ENCODE results near the gene TRPM3. TPM values are rescaled to one million over a fixed set of nuclear protein-coding genes. Genes with fewer than 3 reads are reported as not detected.

The TRPM3 gene
- total RNA-seq, 1 experiment from 2014 or later = not detected

- no peak overlapping the region for H3K27ac Mint-ChIP-seq (ENCODE audit: unreplicated experiment)
- CTCF ChIA-PET = no interaction called here
- peaks cover 3% of the 10 kb centered on the region for H3K27me3 Mint-ChIP-seq (ENCODE audit: insufficient read depth, unreplicated experiment)
- no peak for DNase-seq
- H3K9me3 Mint-ChIP-seq (ENCODE audit: unreplicated experiment) = no peaks in the 10 kb centered on the region
- intact Hi-C loops (cut with micrococcal nuclease; ENCODE audit: unreplicated experiment) = no loop called here
- no peaks in the 10 kb centered on the region for H3K36me3 Mint-ChIP-seq (ENCODE audit: insufficient read depth, unreplicated experiment)
- Histone ChIP-seq H3K27me3 (replicated peaks; ENCODE audit: control insufficient read depth, insufficient read depth, low read length) (no peaks in the 10 kb centered on the region), H3K4me1 (no peaks in the 10 kb centered on the region), H3K9me3 (no peaks in the 10 kb centered on the region), H3K36me3 (ENCODE audit: control insufficient read depth, insufficient read depth, low read length) (no peaks in the 10 kb centered on the region), H3K4me3 (ENCODE audit: low read depth, low read length) (no peak overlapping the region)
- TF ChIP-seq CTCF (IDR thresholded peaks at IDR 0.05; ENCODE audit: insufficient read depth in 1 of 2, low read depth in 1 of 2, low read length in 1 of 2, severe bottlenecking in 1 of 2, unreplicated experiment in 1 of 2) = no peak
- no peaks in the 10 kb centered on the region for H3K4me1 Mint-ChIP-seq (ENCODE audit: low read depth, unreplicated experiment)
- H3K4me3 Mint-ChIP-seq (ENCODE audit: unreplicated experiment) = no peak overlapping the region
- POLR2A ChIA-PET = no interaction called here
- no TSS peak for BruUV-seq (replicated peaks)
These were observed 9.7 kb upstream of the TRPM3 start for GRCh38 chr9:71131145-71131544.

GRCh38 chr9:71130521-71130920, 9.1 kb upstream of the TRPM3 start:
- CTCF ChIA-PET = no interaction called here
- TF ChIP-seq CTCF (IDR thresholded peaks at IDR 0.05; ENCODE audit: insufficient read depth in 1 of 2, low read depth in 1 of 2, low read length in 1 of 2, severe bottlenecking in 1 of 2, unreplicated experiment in 1 of 2) = no peak
- Histone ChIP-seq H3K4me1 (no peaks in the 10 kb centered on the region), H3K36me3 (ENCODE audit: control insufficient read depth, insufficient read depth, low read length) (no peaks in the 10 kb centered on the region), H3K9me3 (no peaks in the 10 kb centered on the region), H3K27me3 (replicated peaks; ENCODE audit: control insufficient read depth, insufficient read depth, low read length) (no peaks in the 10 kb centered on the region), H3K4me3 (ENCODE audit: low read depth, low read length) (no peak overlapping the region)
- H3K36me3 Mint-ChIP-seq (ENCODE audit: insufficient read depth, unreplicated experiment) = no peaks in the 10 kb centered on the region
- no peaks in the 10 kb centered on the region for H3K9me3 Mint-ChIP-seq (ENCODE audit: unreplicated experiment)
- H3K27me3 Mint-ChIP-seq (ENCODE audit: insufficient read depth, unreplicated experiment) = peaks cover 3% of the 10 kb centered on the region
- intact Hi-C loops (cut with micrococcal nuclease; ENCODE audit: unreplicated experiment) = no loop called here
- H3K4me3 Mint-ChIP-seq (ENCODE audit: unreplicated experiment) = no peak overlapping the region
- DNase-seq = no peak
- no peak overlapping the region for H3K27ac Mint-ChIP-seq (ENCODE audit: unreplicated experiment)
- H3K4me1 Mint-ChIP-seq (ENCODE audit: low read depth, unreplicated experiment) = no peaks in the 10 kb centered on the region
- POLR2A ChIA-PET = no interaction called here
- no TSS peak for BruUV-seq (replicated peaks)

GRCh38 chr9:71128796-71129195, 7.4 kb upstream of the TRPM3 start:
- CTCF ChIA-PET = no interaction called here
- no peak overlapping the region for H3K4me3 Mint-ChIP-seq (ENCODE audit: unreplicated experiment)
- BruUV-seq (replicated peaks) = no TSS peak
- intact Hi-C loops (cut with micrococcal nuclease; ENCODE audit: unreplicated experiment) = no loop called here
- no peak for TF ChIP-seq CTCF (IDR thresholded peaks at IDR 0.05; ENCODE audit: insufficient read depth in 1 of 2, low read depth in 1 of 2, low read length in 1 of 2, severe bottlenecking in 1 of 2, unreplicated experiment in 1 of 2)
- POLR2A ChIA-PET = no interaction called here
- no peaks in the 10 kb centered on the region for H3K9me3 ChIP-seq
- H3K4me1 ChIP-seq = no peaks in the 10 kb centered on the region
- H3K27ac Mint-ChIP-seq (ENCODE audit: unreplicated experiment) = no peak overlapping the region
- no peaks in the 10 kb centered on the region for H3K4me1 Mint-ChIP-seq (ENCODE audit: low read depth, unreplicated experiment)
- H3K36me3 ChIP-seq (ENCODE audit: control insufficient read depth, insufficient read depth, low read length) = no peaks in the 10 kb centered on the region
- no peak for DNase-seq
- no peaks in the 10 kb centered on the region for H3K27me3 ChIP-seq (replicated peaks; ENCODE audit: control insufficient read depth, insufficient read depth, low read length)
- no peak overlapping the region for H3K4me3 ChIP-seq (ENCODE audit: low read depth, low read length)
- H3K9me3 Mint-ChIP-seq (ENCODE audit: unreplicated experiment) = no peaks in the 10 kb centered on the region
- peaks cover 3% of the 10 kb centered on the region for H3K27me3 Mint-ChIP-seq (ENCODE audit: insufficient read depth, unreplicated experiment)
- no peaks in the 10 kb centered on the region for H3K36me3 Mint-ChIP-seq (ENCODE audit: insufficient read depth, unreplicated experiment)
